Sigmoid colon (tissue), 4 donors: Measurements from ENCODE around the gene FOXL3.

Experiments
- EP300 ChIP-seq, 4 donors: sonication (generic); formaldehyde crosslinking; IDR thresholded peaks; one replicate each; pipeline ENCODE4 v1.6.1; 2017; ENCODE audit warnings: antibody characterized with exemption in 4 of 4
- POLR2A ChIP-seq, 2 donors: fragments of 450-650 bp; IDR thresholded peaks; one replicate each; pipeline ENCODE4 v1.6.1; 2016; ENCODE audit warnings: antibody characterized with exemption in 2 of 2, mild to moderate bottlenecking in 2 of 2, moderate library complexity in 2 of 2
- POLR2AphosphoS5 ChIP-seq, 4 donors: sonication (generic); formaldehyde crosslinking; IDR thresholded peaks; one replicate each; pipeline ENCODE4 v1.6.1; 2017; ENCODE audit warnings: antibody characterized with exemption in 4 of 4
- TF ChIP-seq, protein P1 (sequence below), 4 experiments: fragments of 450-650 bp in 3 of 4; fragments of 200-600 bp in 1 of 4; IDR thresholded peaks; one replicate each; pipeline ENCODE4 v1.5.1; 2016 to 2019; ENCODE audit warnings: antibody characterized with exemption in 4 of 4, mild to moderate bottlenecking in 3 of 4, moderate library complexity in 2 of 4

DNA sequence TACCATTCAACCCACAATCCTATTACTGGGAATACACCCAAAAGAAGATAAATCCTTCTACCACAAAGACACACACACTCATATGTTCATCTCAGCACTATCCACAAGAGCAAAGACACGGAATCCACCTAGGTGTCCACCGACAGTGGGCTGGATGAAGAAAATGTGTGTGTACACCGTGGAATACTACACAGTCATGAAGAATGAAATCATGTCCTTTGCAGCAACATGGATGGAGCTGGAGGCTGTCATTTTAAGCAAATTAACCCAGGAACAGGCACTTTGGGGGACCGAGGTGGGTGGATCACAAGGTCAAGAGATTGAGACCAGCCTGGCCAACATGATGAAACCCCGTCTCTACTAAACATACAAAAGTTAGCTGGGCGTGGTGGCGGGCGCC lies 8.3 kb upstream of the FOXL3 start:
- TF ChIP-seq, protein P1, sequence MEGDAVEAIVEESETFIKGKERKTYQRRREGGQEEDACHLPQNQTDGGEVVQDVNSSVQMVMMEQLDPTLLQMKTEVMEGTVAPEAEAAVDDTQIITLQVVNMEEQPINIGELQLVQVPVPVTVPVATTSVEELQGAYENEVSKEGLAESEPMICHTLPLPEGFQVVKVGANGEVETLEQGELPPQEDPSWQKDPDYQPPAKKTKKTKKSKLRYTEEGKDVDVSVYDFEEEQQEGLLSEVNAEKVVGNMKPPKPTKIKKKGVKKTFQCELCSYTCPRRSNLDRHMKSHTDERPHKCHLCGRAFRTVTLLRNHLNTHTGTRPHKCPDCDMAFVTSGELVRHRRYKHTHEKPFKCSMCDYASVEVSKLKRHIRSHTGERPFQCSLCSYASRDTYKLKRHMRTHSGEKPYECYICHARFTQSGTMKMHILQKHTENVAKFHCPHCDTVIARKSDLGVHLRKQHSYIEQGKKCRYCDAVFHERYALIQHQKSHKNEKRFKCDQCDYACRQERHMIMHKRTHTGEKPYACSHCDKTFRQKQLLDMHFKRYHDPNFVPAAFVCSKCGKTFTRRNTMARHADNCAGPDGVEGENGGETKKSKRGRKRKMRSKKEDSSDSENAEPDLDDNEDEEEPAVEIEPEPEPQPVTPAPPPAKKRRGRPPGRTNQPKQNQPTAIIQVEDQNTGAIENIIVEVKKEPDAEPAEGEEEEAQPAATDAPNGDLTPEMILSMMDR (IDR thresholded peaks at IDR 0.05) = no peak
- TF ChIP-seq POLR2AphosphoS5 (IDR thresholded peaks at IDR 0.05) (no peak), POLR2A (IDR thresholded peaks at IDR 0.05) (no peak), EP300 (IDR thresholded peaks at IDR 0.05) (no peak)
